Esophagus muscularis mucosa (tissue), 3 donors: ENCODE measurements around the gene TK2.

Experiments used
- CTCF ChIP-seq, 3 experiments: fragments of 200-600 bp in 2 of 3; fragments of 450-650 bp in 1 of 3; sonication (generic) in 2 of 3; IDR thresholded peaks; one replicate each; pipeline ENCODE4 v1.5.1; 2017 to 2019; ENCODE audit warnings: antibody characterized with exemption in 3 of 3, mild to moderate bottlenecking in 2 of 3, moderate library complexity in 1 of 3
- POLR2A ChIP-seq: fragments of 450-650 bp; IDR thresholded peaks from one replicate; pipeline ENCODE4 v1.6.1; 2017; ENCODE audit warnings: antibody characterized with exemption, moderate library complexity, mild to moderate bottlenecking, low read depth

- TF ChIP-seq CTCF (IDR thresholded peaks at IDR 0.05): no peak
- TF ChIP-seq POLR2A: no peak
Measured at GRCh38 chr16:66469947-66470546, 79.9 kb downstream of the TK2 start.
